Measurements from ENCODE around the gene LYSMD1.

The LYSMD1 gene

GRCh38 chr1:151165281-151165737, 393 bp downstream of the LYSMD1 start (continued):
- TF ChIP-seq ZNF707 (tag by site-specific recombination; IDR thresholded peaks at IDR 0.05), result no peak
- no peak for TF ChIP-seq ZNF670 (tag by site-specific recombination; IDR thresholded peaks at IDR 0.05; ENCODE audit: low read depth)
- TF ChIP-seq ZNF704 (tag by site-specific recombination; IDR thresholded peaks at IDR 0.05), result no peak
- no peak for TF ChIP-seq ZNF837 (tag by site-specific recombination; IDR thresholded peaks at IDR 0.05)
- TF ChIP-seq ZNF221 (tag by site-specific recombination; IDR thresholded peaks at IDR 0.05; ENCODE audit: borderline replicate concordance), result no peak
- TF ChIP-seq KLF8 (tag by site-specific recombination; IDR thresholded peaks at IDR 0.05), result peak; percentile 58
- TF ChIP-seq ZNF610 (tag by site-specific recombination; IDR thresholded peaks at IDR 0.05; ENCODE audit: borderline replicate concordance), result no peak
- TF ChIP-seq, protein P1, sequence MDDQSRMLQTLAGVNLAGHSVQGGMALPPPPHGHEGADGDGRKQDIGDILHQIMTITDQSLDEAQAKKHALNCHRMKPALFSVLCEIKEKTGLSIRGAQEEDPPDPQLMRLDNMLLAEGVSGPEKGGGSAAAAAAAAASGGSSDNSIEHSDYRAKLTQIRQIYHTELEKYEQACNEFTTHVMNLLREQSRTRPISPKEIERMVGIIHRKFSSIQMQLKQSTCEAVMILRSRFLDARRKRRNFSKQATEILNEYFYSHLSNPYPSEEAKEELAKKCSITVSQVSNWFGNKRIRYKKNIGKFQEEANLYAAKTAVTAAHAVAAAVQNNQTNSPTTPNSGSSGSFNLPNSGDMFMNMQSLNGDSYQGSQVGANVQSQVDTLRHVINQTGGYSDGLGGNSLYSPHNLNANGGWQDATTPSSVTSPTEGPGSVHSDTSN (CRISPR knock-in tag; IDR thresholded peaks at IDR 0.05), result no peak
- TF ChIP-seq ZNF510 (tag by site-specific recombination; IDR thresholded peaks at IDR 0.05; ENCODE audit: insufficient replicate concordance), result no peak
- peak; percentile 79 for TF ChIP-seq GLIS2 (tag by site-specific recombination; IDR thresholded peaks at IDR 0.05)
- TF ChIP-seq SCRT2 (tag by site-specific recombination; IDR thresholded peaks at IDR 0.05), result no peak
- no peak for TF ChIP-seq ZNF416 (tag by site-specific recombination; IDR thresholded peaks at IDR 0.05)

DNA sequence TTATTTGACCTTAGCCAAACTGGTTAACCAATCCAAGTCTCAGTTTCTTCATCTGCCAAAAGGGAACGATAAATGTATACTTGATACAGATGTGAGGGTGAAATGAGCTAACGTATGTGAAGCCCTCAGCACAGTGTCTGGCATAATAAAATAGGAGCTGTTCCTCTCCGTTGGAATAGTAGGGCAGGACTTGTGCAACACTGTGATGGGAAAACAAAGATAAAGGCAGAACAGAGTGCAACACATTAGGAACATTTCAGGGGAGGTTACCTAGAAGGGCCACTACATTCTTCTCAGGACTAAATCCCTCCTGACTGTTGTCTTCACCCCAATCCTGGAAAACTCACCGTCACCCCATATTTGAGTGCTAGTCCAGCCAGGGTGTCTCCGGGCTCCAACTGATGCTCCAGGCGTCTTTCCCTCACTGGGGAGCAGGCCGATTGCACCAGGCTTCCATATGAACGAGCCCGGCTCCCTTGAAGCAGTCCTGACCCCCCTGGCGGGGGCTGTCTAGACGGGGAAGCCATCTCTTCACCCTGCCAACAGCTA, 896 bp downstream of the LYSMD1 start:
- ChIA-PET CTCF (interaction anchor here (0.6 to 1.8 kb wide), 3 partner anchors 9 to 140 kb away, joined by 3 to 9 read pairs (median 4); partner anchors contain the start of gene TNFAIP8L2), POLR2A (interaction anchor here (0.8 to 3.3 kb wide), 9 partner anchors 8 to 158 kb away, joined by 3 to 23 read pairs (median 4); partner anchors contain the start of genes MINDY1, TMOD4, TNFAIP8L2 and VPS72)
- peak overlapping the region; percentile 63 for H3K27ac ChIP-seq (ENCODE audit: extremely low read depth, low read depth, low read length)

GRCh38 chr1:151159373-151159772, 6.3 kb downstream of the LYSMD1 start:
- ChIA-PET CTCF (interaction anchor here (0.6 to 6.4 kb wide), 3 partner anchors 60 to 704 kb away, joined by 3 to 124 read pairs (median 6); partner anchors contain the start of gene MLLT11), POLR2A (interaction anchor here (1.2 kb wide), 1 partner anchor 60 kb away, joined by 3 read pairs; no protein-coding TSS in a partner anchor)
- H3K27ac ChIP-seq (ENCODE audit: extremely low read depth, low read depth, low read length), result no peak overlapping the region
- peaks cover 12 to 61% of the 10 kb centered on the region in 2 experiments for H3K36me3 ChIP-seq (ENCODE audit: control insufficient read depth in 2 of 2, insufficient read depth in 1 of 2, low read length in 2 of 2)
- no peaks in the 10 kb centered on the region for H3K9me3 ChIP-seq (ENCODE audit: control insufficient read depth, insufficient read depth, low read depth, low read length)
- no peaks in the 10 kb centered on the region for H3K4me1 ChIP-seq (ENCODE audit: control insufficient read depth, insufficient read depth, low read length)
- no peak overlapping the region for H3K4me3 ChIP-seq (ENCODE audit: low read depth, low read length)
- no peak for TF ChIP-seq ZNF561 (tag by site-specific recombination; IDR thresholded peaks at IDR 0.05; ENCODE audit: borderline replicate concordance)
- no peak for TF ChIP-seq ZNF747 (tag by site-specific recombination; IDR thresholded peaks at IDR 0.05)
- TF ChIP-seq ZNF223 (tag by site-specific recombination; IDR thresholded peaks at IDR 0.05), result no peak
- no peak for TF ChIP-seq OVOL3 (tag by site-specific recombination; IDR thresholded peaks at IDR 0.05)
- no peak for TF ChIP-seq ZNF571 (tag by site-specific recombination; IDR thresholded peaks at IDR 0.05)
- no peak for TF ChIP-seq REST (tag by site-specific recombination; IDR thresholded peaks at IDR 0.05)
- no peak for TF ChIP-seq ZNF248 (tag by site-specific recombination; IDR thresholded peaks at IDR 0.05)
- TF ChIP-seq ZNF785 (tag by site-specific recombination; IDR thresholded peaks at IDR 0.05), result no peak
- no peak for TF ChIP-seq ZNF10 (tag by site-specific recombination; IDR thresholded peaks at IDR 0.05)
- TF ChIP-seq, protein P2, sequence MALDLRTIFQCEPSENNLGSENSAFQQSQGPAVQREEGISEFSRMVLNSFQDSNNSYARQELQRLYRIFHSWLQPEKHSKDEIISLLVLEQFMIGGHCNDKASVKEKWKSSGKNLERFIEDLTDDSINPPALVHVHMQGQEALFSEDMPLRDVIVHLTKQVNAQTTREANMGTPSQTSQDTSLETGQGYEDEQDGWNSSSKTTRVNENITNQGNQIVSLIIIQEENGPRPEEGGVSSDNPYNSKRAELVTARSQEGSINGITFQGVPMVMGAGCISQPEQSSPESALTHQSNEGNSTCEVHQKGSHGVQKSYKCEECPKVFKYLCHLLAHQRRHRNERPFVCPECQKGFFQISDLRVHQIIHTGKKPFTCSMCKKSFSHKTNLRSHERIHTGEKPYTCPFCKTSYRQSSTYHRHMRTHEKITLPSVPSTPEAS (tag by site-specific recombination; IDR thresholded peaks at IDR 0.05), result no peak
- TF ChIP-seq, protein P3, sequence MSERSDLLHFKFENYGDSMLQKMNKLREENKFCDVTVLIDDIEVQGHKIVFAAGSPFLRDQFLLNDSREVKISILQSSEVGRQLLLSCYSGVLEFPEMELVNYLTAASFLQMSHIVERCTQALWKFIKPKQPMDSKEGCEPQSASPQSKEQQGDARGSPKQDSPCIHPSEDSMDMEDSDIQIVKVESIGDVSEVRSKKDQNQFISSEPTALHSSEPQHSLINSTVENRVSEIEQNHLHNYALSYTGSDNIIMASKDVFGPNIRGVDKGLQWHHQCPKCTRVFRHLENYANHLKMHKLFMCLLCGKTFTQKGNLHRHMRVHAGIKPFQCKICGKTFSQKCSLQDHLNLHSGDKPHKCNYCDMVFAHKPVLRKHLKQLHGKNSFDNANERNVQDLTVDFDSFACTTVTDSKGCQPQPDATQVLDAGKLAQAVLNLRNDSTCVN (tag by site-specific recombination; optimal IDR thresholded peaks at IDR 0.05), result no peak

More for the DNA sequence above, 896 bp downstream of the LYSMD1 start:
- H3K4me3 ChIP-seq (ENCODE audit: low read depth, low read length), result peak overlapping the region; percentile 82
- H3K4me1 ChIP-seq (ENCODE audit: control insufficient read depth, insufficient read depth, low read length), result peaks cover 6% of the 10 kb centered on the region; the same call in 1 of the 2 replicates
- no peaks in the 10 kb centered on the region for H3K9me3 ChIP-seq (ENCODE audit: control insufficient read depth, insufficient read depth, low read depth, low read length)
- TF ChIP-seq SP2 (tag by site-specific recombination; IDR thresholded peaks at IDR 0.05) (no peak), ZNF600 (tag by site-specific recombination; IDR thresholded peaks at IDR 0.05) (peak; percentile 12; the same call in 1 of the 2 replicates), GLIS1 (tag by site-specific recombination; IDR thresholded peaks at IDR 0.05) (peak; percentile 57), SCRT2 (tag by site-specific recombination; IDR thresholded peaks at IDR 0.05) (0 out of 2 replicates have a peak, but pooled peaks have one; percentile 16)
- H3K36me3 ChIP-seq (ENCODE audit: control insufficient read depth in 2 of 2, insufficient read depth in 1 of 2, low read length in 2 of 2), result peaks cover 21 to 53% of the 10 kb centered on the region in 2 experiments
